Inferior parietal cortex (tissue), 1 donor: ENCODE measurements around the gene INO80.

Source experiments
- DNase-seq: peaks from one replicate; pipeline ENCODE4 v3.0.0-alpha.2; 2016; ENCODE audit errors: extremely low spot score

INO80 gene

GRCh38 chr15:40929660-40930429 is 186.2 kb downstream of the INO80 start:
- no peak for DNase-seq
